ENCODE data around the gene ACOXL.

The ACOXL gene

GRCh38 chr2:110768591-110768990, 36.2 kb downstream of the ACOXL start:
- H3K36me3 ChIP-seq (ENCODE audit: insufficient read depth, low read length) = no peaks in the 10 kb centered on the region
- peaks cover 62% of the 10 kb centered on the region for H3K27me3 ChIP-seq (ENCODE audit: control insufficient read depth, insufficient read depth, low read length)
- peaks cover 9% of the 10 kb centered on the region for H3K4me1 ChIP-seq (ENCODE audit: control insufficient read depth, insufficient read depth, low read length)
- H3K9ac ChIP-seq (ENCODE audit: low read depth, low read length) = no peak overlapping the region
- no peaks in the 10 kb centered on the region for H3K9me3 ChIP-seq (replicated peaks; ENCODE audit: low read length)
- H3K4me2 ChIP-seq (ENCODE audit: low read length) = no peak overlapping the region
- H3K4me3 ChIP-seq (ENCODE audit: low read length) = no peak overlapping the region

- H3K27me3 ChIP-seq (ENCODE audit: control insufficient read depth, insufficient read depth, low read length) = peaks cover 69% of the 10 kb centered on the region
- H3K9ac ChIP-seq (ENCODE audit: low read depth, low read length) = no peak overlapping the region
- no peaks in the 10 kb centered on the region for H3K9me3 ChIP-seq (replicated peaks; ENCODE audit: low read length)
- peak overlapping the region; percentile 70 for H3K4me2 ChIP-seq (ENCODE audit: low read length)
- H3K4me3 ChIP-seq (ENCODE audit: low read length) = peak overlapping the region; percentile 57
- H3K36me3 ChIP-seq (ENCODE audit: insufficient read depth, low read length) = no peaks in the 10 kb centered on the region
- H3K4me1 ChIP-seq (ENCODE audit: control insufficient read depth, insufficient read depth, low read length) = peaks cover 9% of the 10 kb centered on the region
Measured at GRCh38 chr2:110770404-110770958, 38.1 kb downstream of the ACOXL start.

GRCh38 chr2:110770959-110771431, 38.6 kb downstream of the ACOXL start:
- Histone ChIP-seq H3K36me3 (ENCODE audit: insufficient read depth, low read length) (no peaks in the 10 kb centered on the region), H3K27me3 (ENCODE audit: control insufficient read depth, insufficient read depth, low read length) (peaks cover 74% of the 10 kb centered on the region), H3K9me3 (replicated peaks; ENCODE audit: low read length) (no peaks in the 10 kb centered on the region), H3K4me2 (ENCODE audit: low read length) (peak overlapping the region; percentile 70), H3K4me1 (ENCODE audit: control insufficient read depth, insufficient read depth, low read length) (peaks cover 9% of the 10 kb centered on the region), H3K4me3 (ENCODE audit: low read length) (peak overlapping the region; percentile 57), H3K9ac (ENCODE audit: low read depth, low read length) (no peak overlapping the region)

GRCh38 chr2:110771547-110772382, 39.4 kb downstream of the ACOXL start:
- no peaks in the 10 kb centered on the region for H3K9me3 ChIP-seq (replicated peaks; ENCODE audit: low read length)
- H3K4me3 ChIP-seq (ENCODE audit: low read length) = no peak overlapping the region
- peaks cover 79% of the 10 kb centered on the region for H3K27me3 ChIP-seq (ENCODE audit: control insufficient read depth, insufficient read depth, low read length)
- no peak overlapping the region for H3K9ac ChIP-seq (ENCODE audit: low read depth, low read length)
- peak overlapping the region; percentile 70 for H3K4me2 ChIP-seq (ENCODE audit: low read length)
- no peaks in the 10 kb centered on the region for H3K36me3 ChIP-seq (ENCODE audit: insufficient read depth, low read length)
- H3K4me1 ChIP-seq (ENCODE audit: control insufficient read depth, insufficient read depth, low read length) = peaks cover 9% of the 10 kb centered on the region

GRCh38 chr2:110772383-110772755, 40.0 kb downstream of the ACOXL start:
- Histone ChIP-seq H3K9ac (ENCODE audit: low read depth, low read length) (no peak overlapping the region), H3K27me3 (ENCODE audit: control insufficient read depth, insufficient read depth, low read length) (peaks cover 79% of the 10 kb centered on the region), H3K9me3 (replicated peaks; ENCODE audit: low read length) (no peaks in the 10 kb centered on the region), H3K4me2 (ENCODE audit: low read length) (no peak overlapping the region), H3K36me3 (ENCODE audit: insufficient read depth, low read length) (no peaks in the 10 kb centered on the region), H3K4me1 (ENCODE audit: control insufficient read depth, insufficient read depth, low read length) (peaks cover 9% of the 10 kb centered on the region), H3K4me3 (ENCODE audit: low read length) (no peak overlapping the region)

GRCh38 chr2:110773401-110773921, 41.1 kb downstream of the ACOXL start:
- no peak overlapping the region for H3K4me3 ChIP-seq (ENCODE audit: low read length)
- H3K9ac ChIP-seq (ENCODE audit: low read depth, low read length) = no peak overlapping the region
- peaks cover 83% of the 10 kb centered on the region for H3K27me3 ChIP-seq (ENCODE audit: control insufficient read depth, insufficient read depth, low read length)
- no peak overlapping the region for H3K4me2 ChIP-seq (ENCODE audit: low read length)
- H3K9me3 ChIP-seq (replicated peaks; ENCODE audit: low read length) = no peaks in the 10 kb centered on the region
- no peaks in the 10 kb centered on the region for H3K36me3 ChIP-seq (ENCODE audit: insufficient read depth, low read length)
- H3K4me1 ChIP-seq (ENCODE audit: control insufficient read depth, insufficient read depth, low read length) = peaks cover 9% of the 10 kb centered on the region

GRCh38 chr2:110774701-110775100, 42.3 kb downstream of the ACOXL start:
- Histone ChIP-seq H3K9me3 (replicated peaks; ENCODE audit: low read length) (no peaks in the 10 kb centered on the region), H3K27me3 (ENCODE audit: control insufficient read depth, insufficient read depth, low read length) (peaks cover 91% of the 10 kb centered on the region), H3K4me3 (ENCODE audit: low read length) (no peak overlapping the region), H3K36me3 (ENCODE audit: insufficient read depth, low read length) (no peaks in the 10 kb centered on the region), H3K4me1 (ENCODE audit: control insufficient read depth, insufficient read depth, low read length) (peaks cover 9% of the 10 kb centered on the region), H3K9ac (ENCODE audit: low read depth, low read length) (no peak overlapping the region), H3K4me2 (ENCODE audit: low read length) (no peak overlapping the region)

- H3K4me2 ChIP-seq (ENCODE audit: low read length) = no peak overlapping the region
- no peak overlapping the region for H3K4me3 ChIP-seq (ENCODE audit: low read length)
- peaks cover 79% of the 10 kb centered on the region for H3K27me3 ChIP-seq (ENCODE audit: control insufficient read depth, insufficient read depth, low read length)
- no peak overlapping the region for H3K9ac ChIP-seq (ENCODE audit: low read depth, low read length)
- no peaks in the 10 kb centered on the region for H3K4me1 ChIP-seq (ENCODE audit: control insufficient read depth, insufficient read depth, low read length)
- H3K9me3 ChIP-seq (replicated peaks; ENCODE audit: low read length) = no peaks in the 10 kb centered on the region
- no peaks in the 10 kb centered on the region for H3K36me3 ChIP-seq (ENCODE audit: insufficient read depth, low read length)
Measured at GRCh38 chr2:110777531-110778311, 45.3 kb downstream of the ACOXL start.

GRCh38 chr2:110780461-110780860, 48.1 kb downstream of the ACOXL start:
- no peak overlapping the region for H3K4me2 ChIP-seq (ENCODE audit: low read length)

GRCh38 chr2:110783196-110783873, 51.0 kb downstream of the ACOXL start:
- Histone ChIP-seq H3K4me3 (ENCODE audit: low read length) (no peak overlapping the region), H3K27me3 (ENCODE audit: control insufficient read depth, insufficient read depth, low read length) (peaks cover 50% of the 10 kb centered on the region), H3K9ac (ENCODE audit: low read depth, low read length) (no peak overlapping the region), H3K9me3 (replicated peaks; ENCODE audit: low read length) (no peaks in the 10 kb centered on the region), H3K36me3 (ENCODE audit: insufficient read depth, low read length) (no peaks in the 10 kb centered on the region), H3K4me1 (ENCODE audit: control insufficient read depth, insufficient read depth, low read length) (no peaks in the 10 kb centered on the region), H3K4me2 (ENCODE audit: low read length) (no peak overlapping the region)

More at GRCh38 chr2:110780461-110780860, 48.1 kb downstream of the ACOXL start:
- Histone ChIP-seq H3K27me3 (ENCODE audit: control insufficient read depth, insufficient read depth, low read length) (peaks cover 70% of the 10 kb centered on the region), H3K9ac (ENCODE audit: low read depth, low read length) (no peak overlapping the region), H3K9me3 (replicated peaks; ENCODE audit: low read length) (no peaks in the 10 kb centered on the region), H3K4me1 (ENCODE audit: control insufficient read depth, insufficient read depth, low read length) (no peaks in the 10 kb centered on the region), H3K36me3 (ENCODE audit: insufficient read depth, low read length) (no peaks in the 10 kb centered on the region), H3K4me3 (ENCODE audit: low read length) (no peak overlapping the region)

Data from skeletal muscle satellite cell (primary cell).